ENCODE results near the gene C1orf105. TPM values are rescaled to one million over a fixed set of nuclear protein-coding genes. Genes with fewer than 3 reads are reported as not detected.

The C1orf105 gene
- total RNA-seq, 1 donor from 2014 or later, result not detected

GRCh38 chr1:172507741-172508140 is 87.3 kb downstream of the C1orf105 start:
- H3K27ac Mint-ChIP-seq, result no peak overlapping the region
- H3K4me1 Mint-ChIP-seq (ENCODE audit: low read depth), result no peaks in the 10 kb centered on the region
- DNase-seq (ENCODE audit: low spot score, unreplicated experiment), result no peak
- H3K36me3 Mint-ChIP-seq (ENCODE audit: insufficient read depth), result no peaks in the 10 kb centered on the region
- H3K4me3 Mint-ChIP-seq (ENCODE audit: low read depth), result no peak overlapping the region
- peaks cover 4% of the 10 kb centered on the region for H3K27me3 Mint-ChIP-seq
- TF ChIP-seq CTCF (IDR thresholded peaks at IDR 0.05; ENCODE audit: unreplicated experiment), result no peak
- no peaks in the 10 kb centered on the region for H3K9me3 Mint-ChIP-seq (ENCODE audit: low read depth)

DNA sequence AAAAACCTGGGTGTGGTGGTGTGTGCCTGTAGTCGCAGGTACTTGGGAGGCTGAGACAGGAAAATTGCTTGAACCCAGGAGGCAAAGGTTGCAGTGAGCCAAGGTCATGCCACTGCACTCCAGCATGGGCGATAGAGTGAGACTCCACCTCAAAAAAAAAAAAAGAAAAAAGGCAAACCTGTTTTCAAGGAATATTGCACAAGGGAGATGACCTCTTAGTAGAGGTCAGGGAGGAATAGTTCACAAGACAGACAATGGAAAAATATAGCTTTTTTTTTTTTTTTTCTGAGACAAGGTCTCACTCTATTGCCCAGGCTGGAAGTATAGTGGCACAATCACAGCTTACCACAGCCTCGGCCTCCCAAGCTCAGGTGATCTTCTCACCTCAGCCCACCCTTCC is 90.0 kb downstream of the C1orf105 start:
- Mint-ChIP-seq H3K4me3 (ENCODE audit: low read depth) (no peak overlapping the region), H3K9me3 (ENCODE audit: low read depth) (no peaks in the 10 kb centered on the region), H3K27ac (no peak overlapping the region), H3K4me1 (ENCODE audit: low read depth) (no peaks in the 10 kb centered on the region), H3K27me3 (no peaks in the 10 kb centered on the region), H3K36me3 (ENCODE audit: insufficient read depth) (no peaks in the 10 kb centered on the region)
- no peak for DNase-seq (ENCODE audit: low spot score, unreplicated experiment)
- no peak for TF ChIP-seq CTCF (IDR thresholded peaks at IDR 0.05; ENCODE audit: unreplicated experiment)

GRCh38 chr1:172512591-172512990 is 92.1 kb downstream of the C1orf105 start:
- H3K36me3 Mint-ChIP-seq (ENCODE audit: insufficient read depth), result no peaks in the 10 kb centered on the region
- no peaks in the 10 kb centered on the region for H3K9me3 Mint-ChIP-seq (ENCODE audit: low read depth)
- no peak overlapping the region for H3K4me3 Mint-ChIP-seq (ENCODE audit: low read depth)
- no peaks in the 10 kb centered on the region for H3K27me3 Mint-ChIP-seq
- DNase-seq (ENCODE audit: low spot score, unreplicated experiment), result no peak
- H3K4me1 Mint-ChIP-seq (ENCODE audit: low read depth), result no peaks in the 10 kb centered on the region
- no peak overlapping the region for H3K27ac Mint-ChIP-seq
- no peak for TF ChIP-seq CTCF (IDR thresholded peaks at IDR 0.05; ENCODE audit: unreplicated experiment)

DNA sequence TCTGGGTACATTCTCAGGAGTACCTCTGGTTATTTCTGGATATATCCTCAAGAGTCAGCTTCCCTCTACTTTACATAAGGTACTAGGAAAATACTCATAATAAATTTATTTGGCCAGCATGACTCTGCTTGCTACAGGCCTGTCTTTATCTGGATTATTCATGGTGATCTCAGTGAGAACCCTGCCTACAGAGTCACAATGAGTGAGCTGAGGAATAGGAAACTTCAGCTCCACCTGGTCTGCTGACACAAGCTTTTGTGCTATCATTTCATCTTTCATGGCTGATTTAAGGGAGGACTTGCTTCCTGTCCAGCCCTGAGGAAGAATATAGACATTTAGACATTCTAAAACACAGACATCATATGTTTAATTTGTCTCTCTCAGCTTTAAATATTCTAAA is 93.0 kb downstream of the C1orf105 start:
- no peaks in the 10 kb centered on the region for H3K9me3 Mint-ChIP-seq (ENCODE audit: low read depth)

DNA sequence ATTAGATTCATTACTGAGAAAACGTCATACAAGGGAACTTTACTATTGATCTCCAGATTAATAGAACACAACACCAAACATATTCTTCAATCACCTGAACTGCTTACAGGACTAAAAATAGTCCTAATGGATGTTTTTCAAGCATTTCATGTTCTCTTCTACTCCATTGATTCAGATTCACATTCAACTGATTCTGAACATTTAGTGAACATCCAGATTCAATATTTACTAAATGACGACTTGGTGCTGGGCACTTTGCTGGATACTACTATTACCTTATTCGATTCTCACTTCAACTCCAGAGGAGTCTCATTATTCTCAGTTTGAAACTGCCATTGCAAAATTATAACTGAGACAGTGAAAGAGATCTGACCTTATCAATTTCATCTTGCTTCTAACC is 93.6 kb downstream of the C1orf105 start:
- Mint-ChIP-seq H3K4me1 (ENCODE audit: low read depth) (no peaks in the 10 kb centered on the region), H3K9me3 (ENCODE audit: low read depth) (no peaks in the 10 kb centered on the region), H3K36me3 (ENCODE audit: insufficient read depth) (no peaks in the 10 kb centered on the region), H3K4me3 (ENCODE audit: low read depth) (no peak overlapping the region), H3K27me3 (no peaks in the 10 kb centered on the region), H3K27ac (no peak overlapping the region)
- no peak for DNase-seq (ENCODE audit: low spot score, unreplicated experiment)
- no peak for TF ChIP-seq CTCF (IDR thresholded peaks at IDR 0.05; ENCODE audit: unreplicated experiment)

More for the DNA sequence above, 93.0 kb downstream of the C1orf105 start:
- Mint-ChIP-seq H3K4me1 (ENCODE audit: low read depth) (no peaks in the 10 kb centered on the region), H3K27me3 (no peaks in the 10 kb centered on the region), H3K36me3 (ENCODE audit: insufficient read depth) (no peaks in the 10 kb centered on the region), H3K27ac (no peak overlapping the region), H3K4me3 (ENCODE audit: low read depth) (no peak overlapping the region)
- TF ChIP-seq CTCF (IDR thresholded peaks at IDR 0.05; ENCODE audit: unreplicated experiment), result no peak
- DNase-seq (ENCODE audit: low spot score, unreplicated experiment), result no peak
